GM12865 (cell line): Measurements from ENCODE around the gene COL23A1.

ENCODE experiments used
- DNase-seq: peaks from one replicate; pipeline ENCODE4 v3.0.0; 2010; ENCODE audit warnings: low read depth
- H3K4me3 ChIP-seq: 2 replicates; pipeline ENCODE4 v1.5.1; 2011; ENCODE audit warnings: mild to moderate bottlenecking, low read depth, low read length, control low read depth
- CTCF ChIP-seq: IDR thresholded peaks from 2 replicates; pipeline ENCODE4 v1.5.1; 2011; ENCODE audit warnings: low read length, control low read depth, low read depth, inconsistent platforms; ENCODE audit not compliant: insufficient read depth; ENCODE audit errors: missing control alignments

Gene COL23A1

DNA sequence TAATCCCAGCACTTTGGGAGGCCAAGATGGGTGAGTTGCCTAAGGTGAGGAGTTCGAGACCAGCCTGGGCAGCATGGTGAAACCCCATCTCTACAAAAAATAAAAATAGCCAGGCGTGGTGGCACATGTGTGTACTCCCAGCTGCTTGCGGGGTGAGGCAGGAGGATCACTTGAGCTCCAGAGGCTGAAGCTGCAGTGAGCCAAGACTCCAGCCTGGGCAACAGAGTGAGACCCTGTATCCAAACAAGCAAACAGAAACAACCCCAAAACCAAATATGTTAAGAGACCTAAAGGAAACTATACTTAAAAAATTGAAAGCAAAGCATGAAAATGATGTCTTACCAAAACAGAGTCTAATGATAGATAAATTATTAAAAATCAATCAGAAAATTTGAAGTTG, 373.4 kb downstream of the COL23A1 start:
- no peak for TF ChIP-seq CTCF
- no peak overlapping the region for H3K4me3 ChIP-seq
- no peak for DNase-seq

DNA sequence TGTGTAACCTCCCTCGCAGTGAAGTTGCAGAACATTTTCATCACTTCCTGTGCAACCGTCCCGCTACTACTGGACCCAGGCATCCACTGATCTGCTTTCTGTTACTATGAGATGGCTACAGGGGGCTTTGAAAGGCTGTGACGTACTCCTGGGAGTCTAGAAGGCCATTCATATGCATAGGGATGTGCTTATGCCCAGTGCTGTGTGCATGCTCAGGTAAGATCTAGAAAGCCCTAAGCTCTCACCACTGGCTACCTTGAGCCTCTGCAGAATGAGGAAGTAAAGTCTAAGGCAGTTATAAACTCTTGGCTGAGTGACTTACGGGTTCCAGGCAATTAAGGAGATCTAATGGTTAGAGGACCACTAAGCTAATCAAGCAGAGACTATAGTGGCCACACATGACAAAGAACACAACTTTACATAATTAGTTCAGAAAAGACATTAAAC, 374.1 kb downstream of the COL23A1 start:
- DNase-seq = no peak
- H3K4me3 ChIP-seq = no peak overlapping the region
- TF ChIP-seq CTCF = no peak

DNA sequence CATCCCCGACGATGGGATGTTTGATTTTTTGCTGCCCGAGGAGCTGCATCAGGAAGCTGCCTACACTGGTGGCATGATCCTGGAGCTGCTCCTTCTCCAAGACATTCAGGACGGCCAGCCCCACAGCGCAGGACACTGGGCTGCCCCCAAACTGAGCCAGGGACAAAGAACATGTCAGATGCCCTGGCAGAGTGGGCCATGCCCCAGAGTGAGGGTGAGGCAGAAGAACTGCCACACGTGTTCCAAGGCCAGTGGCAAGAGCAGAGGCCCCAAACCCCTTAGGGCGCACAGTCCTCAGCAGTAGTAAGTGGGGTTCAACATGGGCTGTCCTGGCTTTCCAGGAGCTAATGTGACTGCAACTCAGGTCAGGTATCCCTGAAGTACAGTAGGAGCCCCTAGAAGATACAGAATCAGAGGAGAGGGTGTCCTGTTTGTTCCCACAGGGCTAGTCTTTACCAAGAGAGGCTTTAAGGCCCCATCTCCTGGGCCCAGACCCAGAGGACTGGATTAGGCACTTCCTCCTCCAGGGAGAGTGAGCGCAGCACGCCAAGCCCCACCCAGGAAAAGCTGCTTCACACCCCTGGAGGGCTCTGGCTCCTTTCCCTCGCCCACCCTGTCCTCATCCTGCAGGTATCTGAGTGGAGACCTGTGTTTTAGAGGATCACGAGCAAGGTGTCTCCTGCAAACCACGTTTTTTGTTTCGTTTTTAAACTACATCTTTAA, 374.8 kb downstream of the COL23A1 start:
- no peak for DNase-seq
- TF ChIP-seq CTCF = no peak
- no peak overlapping the region for H3K4me3 ChIP-seq

- TF ChIP-seq CTCF = no peak
- no peak overlapping the region for H3K4me3 ChIP-seq
- DNase-seq = no peak
Measured at GRCh38 chr5:178214160-178214803, 375.9 kb downstream of the COL23A1 start.

DNA sequence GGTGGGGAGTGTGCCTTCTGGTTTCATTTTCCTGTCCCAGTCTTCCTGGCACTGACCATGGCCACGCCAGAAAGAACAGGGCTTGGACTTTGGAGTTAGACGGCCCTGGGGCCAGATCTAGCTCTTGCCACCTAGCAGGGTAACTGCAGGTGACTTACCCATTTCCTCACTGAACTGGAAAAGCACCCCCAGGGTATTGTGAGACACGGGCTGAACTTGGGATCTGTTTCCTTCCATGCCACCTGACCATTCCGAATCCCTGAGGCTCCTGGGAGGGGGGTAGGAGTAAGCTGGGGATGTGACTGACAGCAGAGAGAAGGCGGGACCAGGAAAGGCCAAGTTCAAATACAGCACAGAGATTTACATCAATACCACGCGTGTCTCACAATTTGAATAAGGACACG, 376.4 kb downstream of the COL23A1 start:
- no peak for DNase-seq
- TF ChIP-seq CTCF = no peak
- H3K4me3 ChIP-seq = no peak overlapping the region

DNA sequence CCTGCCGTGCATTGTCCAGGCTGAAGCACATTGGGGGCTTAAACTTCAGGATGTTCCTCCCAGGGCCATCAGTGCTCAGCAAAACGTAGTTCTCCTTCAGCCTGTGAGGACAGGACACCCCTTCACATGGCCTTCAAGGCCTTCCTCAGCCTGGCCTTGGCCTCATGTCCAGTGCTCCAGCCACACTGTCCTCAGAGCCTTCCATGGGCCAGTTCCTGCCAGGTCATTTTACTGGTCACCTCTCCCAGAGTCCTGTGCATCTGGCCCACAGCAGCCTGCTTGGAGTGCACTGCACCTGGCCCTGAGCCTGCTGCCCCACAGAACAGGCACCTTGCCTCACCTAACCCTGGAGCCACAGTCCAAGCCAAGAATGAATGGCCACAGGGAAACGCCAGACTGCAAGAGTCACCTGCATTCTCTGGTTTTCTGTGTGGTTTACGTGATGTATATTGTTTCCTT, 377.2 kb downstream of the COL23A1 start:
- no peak for TF ChIP-seq CTCF
- no peak for DNase-seq
- no peak overlapping the region for H3K4me3 ChIP-seq
